Pons (tissue), 1 donor: ENCODE data around the gene TMEM269.

Experiments
- DNase-seq: peaks from one replicate; pipeline ENCODE4 v3.0.0-alpha.2; 2016; ENCODE audit warnings: low spot score

Gene TMEM269

GRCh38 chr1:42822800-42823392 lies 38.1 kb downstream of the TMEM269 start:
- no peak for DNase-seq

GRCh38 chr1:42824481-42825035 lies 39.8 kb downstream of the TMEM269 start:
- DNase-seq: no peak

GRCh38 chr1:42825036-42825851 lies 40.5 kb downstream of the TMEM269 start:
- no peak for DNase-seq

GRCh38 chr1:42830631-42831030 lies 45.8 kb downstream of the TMEM269 start:
- no peak for DNase-seq

GRCh38 chr1:42831273-42831672 lies 46.5 kb downstream of the TMEM269 start:
- no peak for DNase-seq

- no peak for DNase-seq
These were observed 48.0 kb downstream of the TMEM269 start for GRCh38 chr1:42832641-42833240.

GRCh38 chr1:42833981-42834380 lies 49.2 kb downstream of the TMEM269 start:
- peak; percentile 29 for DNase-seq

GRCh38 chr1:42834803-42835202 lies 50.0 kb downstream of the TMEM269 start:
- DNase-seq: no peak

GRCh38 chr1:42835422-42835821 lies 50.6 kb downstream of the TMEM269 start:
- DNase-seq: no peak

GRCh38 chr1:42837709-42838108 lies 52.9 kb downstream of the TMEM269 start:
- peak; percentile 39 for DNase-seq

GRCh38 chr1:42838482-42839190 lies 53.8 kb downstream of the TMEM269 start:
- DNase-seq: peak; percentile 71

- DNase-seq: peak; percentile 16
These were observed 56.2 kb downstream of the TMEM269 start for GRCh38 chr1:42841010-42841409.

GRCh38 chr1:42841440-42842147 lies 56.8 kb downstream of the TMEM269 start:
- no peak for DNase-seq

- DNase-seq: no peak
These were observed 59.9 kb downstream of the TMEM269 start for GRCh38 chr1:42844592-42845140.

GRCh38 chr1:42845193-42845592 lies 60.4 kb downstream of the TMEM269 start:
- no peak for DNase-seq

GRCh38 chr1:42845866-42846256 lies 61.1 kb downstream of the TMEM269 start:
- DNase-seq: no peak

GRCh38 chr1:42846257-42847110 lies 61.7 kb downstream of the TMEM269 start, which contains the start of gene ZNF691:
Gene ZNF691, plus strand, starts transcription at chr1:42846613. Its CDS starts 3,046 bp downstream, at chr1:42849659.
- DNase-seq: peak; percentile 99

GRCh38 chr1:42847111-42847595 lies 62.4 kb downstream of the TMEM269 start:
- DNase-seq: no peak

GRCh38 chr1:42847721-42848460 lies 63.1 kb downstream of the TMEM269 start:
- no peak for DNase-seq
